ENCODE data around the gene PTPRF. TPM values are rescaled to one million over a fixed set of nuclear protein-coding genes. Genes with fewer than 3 reads are reported as not detected.
"Not testable (repeated sequence)": the region's sequence is repeated elsewhere in the genome, so short reads cannot be mapped to it uniquely, and the experiment has no call there.

The PTPRF gene
- total and polyA plus RNA-seq, 3 donors from 2014 or later, result 43.1 to 51.0 (median 45.4) TPM

DNA sequence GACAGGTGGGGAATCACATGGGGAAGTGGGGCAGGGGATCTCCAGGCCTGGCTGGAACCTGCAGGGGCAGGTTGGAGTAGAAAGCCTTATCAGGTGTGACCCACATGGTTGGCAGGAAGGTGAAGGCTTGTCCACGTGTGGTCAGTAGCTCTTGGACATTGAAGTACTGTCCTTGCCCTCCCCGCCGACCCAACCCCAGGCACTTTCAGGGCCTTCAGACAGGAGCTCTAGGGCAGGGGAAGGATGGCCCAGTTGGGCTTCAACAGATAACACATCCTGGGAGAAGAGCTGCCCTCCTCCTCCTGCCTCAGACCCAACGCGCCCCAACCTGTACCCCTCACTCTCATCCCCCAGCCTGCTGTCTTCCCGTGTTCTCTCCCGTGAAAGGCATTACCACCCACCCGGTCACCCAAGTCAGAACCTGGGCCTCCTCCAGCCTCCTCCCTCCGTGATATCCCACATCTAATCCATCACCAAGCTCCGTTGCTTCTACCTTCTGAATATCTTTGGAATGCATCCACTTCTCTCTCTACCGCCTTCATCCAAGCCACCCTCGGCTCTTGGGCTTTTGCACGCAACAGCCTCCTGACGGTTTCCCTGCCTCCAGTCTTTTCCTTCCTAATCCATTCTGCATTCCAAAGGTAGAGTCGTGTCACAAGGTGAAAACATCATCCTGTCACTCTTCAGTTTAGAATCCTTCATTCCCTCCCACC lies 15.9 kb downstream of the PTPRF start:
- DNase-seq, result no peak
- Histone ChIP-seq H3K27ac (no peak overlapping the region), H3K4me3 (no peak overlapping the region), H3K9me3 (no peaks in the 10 kb centered on the region), H3K4me1 (peaks cover 8% of the 10 kb centered on the region), H3K27me3 (no peaks in the 10 kb centered on the region), H3K36me3 (ENCODE audit: low read depth, missing control alignments) (no peaks in the 10 kb centered on the region)
- intact Hi-C loops (cut with DNase I; ENCODE audit: low total_unique reads), result no loop called here
- TF ChIP-seq, protein P1, sequence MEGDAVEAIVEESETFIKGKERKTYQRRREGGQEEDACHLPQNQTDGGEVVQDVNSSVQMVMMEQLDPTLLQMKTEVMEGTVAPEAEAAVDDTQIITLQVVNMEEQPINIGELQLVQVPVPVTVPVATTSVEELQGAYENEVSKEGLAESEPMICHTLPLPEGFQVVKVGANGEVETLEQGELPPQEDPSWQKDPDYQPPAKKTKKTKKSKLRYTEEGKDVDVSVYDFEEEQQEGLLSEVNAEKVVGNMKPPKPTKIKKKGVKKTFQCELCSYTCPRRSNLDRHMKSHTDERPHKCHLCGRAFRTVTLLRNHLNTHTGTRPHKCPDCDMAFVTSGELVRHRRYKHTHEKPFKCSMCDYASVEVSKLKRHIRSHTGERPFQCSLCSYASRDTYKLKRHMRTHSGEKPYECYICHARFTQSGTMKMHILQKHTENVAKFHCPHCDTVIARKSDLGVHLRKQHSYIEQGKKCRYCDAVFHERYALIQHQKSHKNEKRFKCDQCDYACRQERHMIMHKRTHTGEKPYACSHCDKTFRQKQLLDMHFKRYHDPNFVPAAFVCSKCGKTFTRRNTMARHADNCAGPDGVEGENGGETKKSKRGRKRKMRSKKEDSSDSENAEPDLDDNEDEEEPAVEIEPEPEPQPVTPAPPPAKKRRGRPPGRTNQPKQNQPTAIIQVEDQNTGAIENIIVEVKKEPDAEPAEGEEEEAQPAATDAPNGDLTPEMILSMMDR (IDR thresholded peaks at IDR 0.05), result no peak
- TF ChIP-seq POLR2A (IDR thresholded peaks at IDR 0.05), result no peak
- 88 to 92% methylated on average over 14 to 15 of the region's 15 CpGs for WGBS, 2 donors

DNA sequence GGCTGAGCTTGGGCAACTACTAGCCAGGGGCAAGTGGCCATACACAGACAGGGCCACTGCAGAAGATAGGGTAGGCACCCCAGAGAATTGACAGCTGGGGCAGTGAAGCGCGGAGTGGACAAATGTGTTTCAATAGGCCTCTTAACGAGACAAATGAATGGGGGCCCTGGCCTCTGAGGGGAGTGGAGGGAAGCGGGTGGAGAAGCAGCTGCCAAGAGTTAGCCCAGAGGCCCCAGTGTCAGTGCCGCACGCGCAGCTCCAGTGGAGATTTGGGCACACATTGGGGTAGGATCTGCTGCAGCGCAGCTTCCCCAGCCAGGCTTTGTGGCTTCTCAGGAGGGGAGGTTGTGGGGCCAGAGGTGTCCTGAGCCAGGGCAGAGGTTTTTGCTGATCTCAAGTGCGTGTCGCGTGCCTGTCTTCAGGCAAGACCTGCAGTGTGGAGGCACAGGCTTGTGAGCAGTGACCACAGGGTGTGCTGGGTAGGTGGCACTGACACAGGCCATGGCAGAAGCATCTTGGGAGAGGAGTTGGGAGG lies 16.9 kb downstream of the PTPRF start:
- no peaks in the 10 kb centered on the region for H3K27me3 ChIP-seq
- WGBS, 2 donors, result 79 to 84% methylated on average over 11 of the region's 11 CpGs
- intact Hi-C loops (cut with DNase I; ENCODE audit: low total_unique reads), result no loop called here
- H3K36me3 ChIP-seq (ENCODE audit: low read depth, missing control alignments), result no peaks in the 10 kb centered on the region
- DNase-seq, result no peak
- no peak for TF ChIP-seq POLR2A (IDR thresholded peaks at IDR 0.05)
- TF ChIP-seq, protein P1 (IDR thresholded peaks at IDR 0.05), result no peak
- no peaks in the 10 kb centered on the region for H3K4me1 ChIP-seq
- no peak overlapping the region for H3K4me3 ChIP-seq
- no peak overlapping the region for H3K27ac ChIP-seq
- H3K9me3 ChIP-seq, result no peaks in the 10 kb centered on the region

DNA sequence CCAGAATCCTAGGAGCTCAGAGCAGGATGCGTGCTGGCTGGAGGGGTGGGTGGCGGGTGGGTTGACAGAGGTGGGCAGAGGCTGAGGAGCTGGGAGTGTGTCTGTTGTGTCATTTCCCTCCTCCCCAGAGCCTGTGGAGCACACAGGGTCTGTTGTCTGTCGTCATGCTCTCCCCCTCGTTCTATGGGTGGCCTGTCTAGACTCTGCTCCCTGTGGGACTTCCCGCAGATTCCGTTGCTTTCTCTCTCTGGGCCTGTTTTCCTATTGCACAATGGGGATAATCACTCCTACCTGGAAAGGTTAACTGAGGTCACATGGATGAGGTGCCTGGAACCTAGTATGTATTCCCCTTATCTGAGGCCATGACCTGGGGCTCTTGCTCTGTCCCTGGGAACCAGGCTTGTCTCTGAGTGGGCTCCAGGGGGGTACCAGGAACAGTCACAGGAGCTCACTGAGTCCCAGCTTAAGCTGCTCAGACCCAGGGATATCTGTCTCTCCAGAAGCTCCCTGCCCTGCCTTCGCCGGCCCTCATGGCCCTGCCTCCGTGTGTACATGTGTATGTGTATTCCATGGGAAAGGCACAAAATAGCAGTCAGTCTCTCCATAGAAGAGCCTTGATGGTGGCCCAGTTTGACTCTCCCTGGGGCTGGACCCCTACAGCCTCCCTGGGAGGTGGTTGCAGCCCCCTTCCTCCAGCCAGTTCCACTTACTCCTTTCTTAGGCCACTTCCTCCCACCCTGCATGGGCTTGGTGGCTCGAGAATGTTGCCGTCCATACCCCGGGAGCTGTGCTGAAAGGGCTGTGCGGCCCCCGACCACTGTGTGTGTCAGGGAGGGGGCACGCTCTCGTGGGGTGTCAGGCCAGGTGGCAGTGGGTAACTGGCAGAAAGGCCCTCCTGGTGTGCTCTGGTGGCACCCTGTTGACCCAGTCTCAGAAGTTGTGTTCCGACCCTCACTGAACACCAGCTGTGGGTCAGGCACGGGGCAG lies 17.9 kb downstream of the PTPRF start:
- 74 to 76% methylated on average over 14 to 18 of the region's 18 CpGs for WGBS, 2 donors
- Histone ChIP-seq H3K27ac (no peak overlapping the region), H3K4me3 (no peak overlapping the region), H3K36me3 (ENCODE audit: low read depth, missing control alignments) (no peaks in the 10 kb centered on the region), H3K27me3 (no peaks in the 10 kb centered on the region), H3K9me3 (no peaks in the 10 kb centered on the region), H3K4me1 (no peaks in the 10 kb centered on the region)
- intact Hi-C loops (cut with DNase I; ENCODE audit: low total_unique reads), result no loop called here
- TF ChIP-seq POLR2A (IDR thresholded peaks at IDR 0.05), result no peak
- TF ChIP-seq, protein P1 (IDR thresholded peaks at IDR 0.05), result no peak
- DNase-seq, result no peak

DNA sequence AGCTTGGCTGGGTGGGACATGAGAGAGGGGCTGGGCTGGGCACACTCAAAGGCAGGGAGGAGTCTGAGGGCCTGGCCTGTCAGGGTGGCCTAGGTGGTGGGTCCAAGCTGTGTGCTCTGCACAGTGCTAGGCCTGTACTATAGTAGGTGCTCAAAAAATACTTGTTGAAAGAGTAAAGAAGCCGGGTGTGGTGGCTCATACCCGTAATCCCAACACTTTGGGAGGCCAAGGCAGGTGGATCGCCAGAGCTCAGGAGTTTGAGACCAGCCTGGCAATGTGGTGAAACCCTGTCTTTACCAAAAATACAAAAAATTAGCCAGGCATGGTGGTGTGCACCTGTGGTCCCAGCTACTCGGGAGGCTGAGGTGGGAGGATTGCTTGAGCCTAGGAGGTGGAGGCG lies 18.7 kb downstream of the PTPRF start:
- H3K27me3 ChIP-seq; DNase-seq; H3K36me3 ChIP-seq (ENCODE audit: low read depth, missing control alignments); H3K4me3 ChIP-seq; H3K4me1 ChIP-seq; H3K9me3 ChIP-seq; H3K27ac ChIP-seq; intact Hi-C loops (cut with DNase I; ENCODE audit: low total_unique reads): not testable (repeated sequence)
- WGBS, 2 donors, result 82 to 87% methylated on average over 5 of the region's 5 CpGs
